Natural killer cell (primary cell): Measurements from ENCODE around the gene CACNA2D2. TPM values are rescaled to one million over a fixed set of nuclear protein-coding genes. Genes with fewer than 3 reads are reported as not detected.

ENCODE experiments used
- ATAC-seq, 3 donors: fragments of 150-1000 bp in 2 of 3; fragments of 200-7000 bp in 1 of 3; cut with Tn5 transposase; 1 replicate in 1 of 3; 2 replicates in 2 of 3; pipeline ENCODE4 v1.10.0; 2021; ENCODE audit warnings: mild to moderate bottlenecking in 2 of 3, moderate library complexity in 2 of 3
- DNase-seq, 2 donors: peaks; one replicate each; pipeline versions ENCODE4 v3.0.0 to v3.0.0-alpha.2; 2013 to 2021; ENCODE audit warnings: mixed read lengths in 1 of 2
- H3K27ac ChIP-seq: one replicate; pipeline ENCODE4 v1.5.1; 2013; ENCODE audit warnings: mild to moderate bottlenecking, low read length
- H3K27me3 ChIP-seq: one replicate; pipeline ENCODE4 v1.6.1; 2013; ENCODE audit warnings: low read length; ENCODE audit not compliant: control insufficient read depth, insufficient read depth
- H3K36me3 ChIP-seq: one replicate; pipeline ENCODE4 v1.6.1; 2013; ENCODE audit warnings: low read length; ENCODE audit not compliant: control insufficient read depth, insufficient read depth
- H3K4me1 ChIP-seq: one replicate; pipeline ENCODE4 v1.6.1; 2013; ENCODE audit warnings: low read length; ENCODE audit not compliant: control insufficient read depth, insufficient read depth
- H3K4me3 ChIP-seq: one replicate; pipeline ENCODE4 v1.5.1; 2013; ENCODE audit warnings: low read length
- H3K9me3 ChIP-seq: one replicate; pipeline ENCODE4 v1.6.1; 2013; ENCODE audit warnings: low read length; ENCODE audit not compliant: control insufficient read depth, insufficient read depth
- H3K27ac Mint-ChIP-seq, 2 donors: one replicate each; pipeline ENCODE4 v1.8.0; 2022; ENCODE audit warnings: mild to moderate bottlenecking in 2 of 2, mixed read lengths in 2 of 2, moderate library complexity in 1 of 2
- H3K27me3 Mint-ChIP-seq, 2 donors: one replicate each; pipeline ENCODE4 v1.8.0; 2022; ENCODE audit warnings: low read depth in 2 of 2, mixed read lengths in 2 of 2
- H3K36me3 Mint-ChIP-seq: one replicate; pipeline ENCODE4 v1.8.0; 2022; ENCODE audit warnings: mixed read lengths
- H3K4me1 Mint-ChIP-seq, 2 donors: one replicate each; pipeline ENCODE4 v1.8.0; 2022; ENCODE audit warnings: mixed read lengths in 2 of 2
- H3K4me3 Mint-ChIP-seq: one replicate; pipeline ENCODE4 v1.8.0; 2022; ENCODE audit warnings: mild to moderate bottlenecking, moderate library complexity, mixed read lengths
- H3K9me3 Mint-ChIP-seq, 2 donors: one replicate each; pipeline ENCODE4 v1.8.0; 2022; ENCODE audit warnings: mixed read lengths in 2 of 2
- CTCF ChIP-seq: fragments of 200-600 bp; IDR thresholded peaks from one replicate; pipeline ENCODE4 v1.8.0; 2022; ENCODE audit warnings: antibody characterized with exemption
- WGBS: methylation state at CpG from one replicate; pipeline ENCODE4 v1.1.7; 2013; ENCODE audit warnings: missing lambda C conversion rate; ENCODE audit not compliant: insufficient coverage; 5-methylcytosine and 5-hydroxymethylcytosine counted together
- intact Hi-C: fragments of 100-400 bp; cut with micrococcal nuclease; formaldehyde crosslinking; loops from one replicate; pipeline ENCODE4 v1.14.2; 2022
- total RNA-seq, 4 donors: library from RNA; stranded (reverse); fragments of 120-200 nt in 1 of 4; gene quantifications; one replicate each; pipeline versions ENCODE4 v1.2.3 to v1.2.4, GENCODE V29; 2013 to 2022

CACNA2D2 gene
- total RNA-seq, 3 donors from 2014 or later (not counting 1 experiment from before 2014, with no cell fraction given) = 36.5 to 56.4 (median 43.8) TPM

- no peaks in the 10 kb centered on the region for H3K27me3 ChIP-seq
- DNase-seq (no peak), ATAC-seq (peak; percentile 8 to 34 (median 22))
- H3K27me3 Mint-ChIP-seq = no peaks in the 10 kb centered on the region
- no peaks in the 10 kb centered on the region for H3K9me3 Mint-ChIP-seq
- 16% methylated on average over 48 of the region's 48 CpGs for WGBS
- peak overlapping the region in 1 of 2 donors; percentile 85 for H3K27ac Mint-ChIP-seq
- H3K27ac ChIP-seq = no peak overlapping the region
- no peak for TF ChIP-seq CTCF
- H3K4me3 Mint-ChIP-seq = peak overlapping the region; percentile 81
- intact Hi-C loops = no loop called here
- no peaks in the 10 kb centered on the region for H3K36me3 ChIP-seq
- peaks cover 9 to 22% of the 10 kb centered on the region in 2 donors for H3K4me1 Mint-ChIP-seq
- no peaks in the 10 kb centered on the region for H3K36me3 Mint-ChIP-seq
- H3K4me1 ChIP-seq = peaks cover 31% of the 10 kb centered on the region
- H3K9me3 ChIP-seq = no peaks in the 10 kb centered on the region
- peak overlapping the region; percentile 62 for H3K4me3 ChIP-seq
Observed at GRCh38 chr3:50364573-50365079, 138.8 kb downstream of the CACNA2D2 start.

- ATAC-seq = peak in 2 of 3 donors; percentile 11 to 15
- Histone ChIP-seq H3K9me3 (no peaks in the 10 kb centered on the region), H3K4me3 (no peak overlapping the region), H3K27me3 (no peaks in the 10 kb centered on the region), H3K4me1 (peaks cover 52% of the 10 kb centered on the region), H3K27ac (peak overlapping the region; percentile 1), H3K36me3 (peaks cover 29% of the 10 kb centered on the region)
- 20% methylated on average over 8 of the region's 8 CpGs for WGBS
- Mint-ChIP-seq H3K27me3 (no peaks in the 10 kb centered on the region), H3K4me3 (peak overlapping the region; percentile 99), H3K4me1 (peaks cover 30 to 52% of the 10 kb centered on the region in 2 donors), H3K9me3 (no peaks in the 10 kb centered on the region), H3K27ac (peak overlapping the region; percentile 92 to 96), H3K36me3 (no peaks in the 10 kb centered on the region)
- TF ChIP-seq CTCF = no peak
- no peak for DNase-seq
- intact Hi-C loops = loop anchor here (1.0 to 10.0 kb wide), 5 partner anchors 8 to 1025 kb away; partner anchors contain the start of genes HYAL3, IFRD2, MANF and NAA80
Observed at GRCh38 chr3:50359760-50360110, 143.7 kb downstream of the CACNA2D2 start.

- intact Hi-C loops = loop anchor here (1.0 to 10.0 kb wide), 5 partner anchors 8 to 1026 kb away; partner anchors contain the start of genes HYAL3, IFRD2, MANF and NAA80
- Histone ChIP-seq H3K4me3 (peak within 1 kb of the TSS; percentile 76), H3K36me3 (peaks cover 35% of the 10 kb centered on the region), H3K4me1 (peaks cover 46% of the 10 kb centered on the region), H3K9me3 (no peaks in the 10 kb centered on the region), H3K27ac (peak within 1 kb of the TSS; percentile 70), H3K27me3 (no peaks in the 10 kb centered on the region)
- Mint-ChIP-seq H3K4me3 (peak within 1 kb of the TSS; percentile 99), H3K36me3 (no peaks in the 10 kb centered on the region), H3K9me3 (no peaks in the 10 kb centered on the region), H3K4me1 (peaks cover 30 to 49% of the 10 kb centered on the region in 2 donors), H3K27ac (peak within 1 kb of the TSS; percentile 92 to 96), H3K27me3 (no peaks in the 10 kb centered on the region)
- ATAC-seq (peak; percentile 100), DNase-seq (peak; percentile 86 to 98)
- TF ChIP-seq CTCF = no peak
- 2% methylated on average over 64 of the region's 64 CpGs for WGBS
Observed at GRCh38 chr3:50358911-50359759, 144.3 kb downstream of the CACNA2D2 start, which contains the start of gene TMEM115. Gene TMEM115, minus strand, starts transcription at chr3:50359521. Its CDS starts 458 bp downstream, at chr3:50359063.
